NCI-H2171 treated with DMSO at 0.1 percent for 48 hours (cell line): ENCODE data around the gene SIGLEC9.

ENCODE experiments used
- DNase-seq: peaks from one replicate; lab custom pipeline; 2025; lab: John Stamatoyannopoulos, UW

Gene SIGLEC9

DNA sequence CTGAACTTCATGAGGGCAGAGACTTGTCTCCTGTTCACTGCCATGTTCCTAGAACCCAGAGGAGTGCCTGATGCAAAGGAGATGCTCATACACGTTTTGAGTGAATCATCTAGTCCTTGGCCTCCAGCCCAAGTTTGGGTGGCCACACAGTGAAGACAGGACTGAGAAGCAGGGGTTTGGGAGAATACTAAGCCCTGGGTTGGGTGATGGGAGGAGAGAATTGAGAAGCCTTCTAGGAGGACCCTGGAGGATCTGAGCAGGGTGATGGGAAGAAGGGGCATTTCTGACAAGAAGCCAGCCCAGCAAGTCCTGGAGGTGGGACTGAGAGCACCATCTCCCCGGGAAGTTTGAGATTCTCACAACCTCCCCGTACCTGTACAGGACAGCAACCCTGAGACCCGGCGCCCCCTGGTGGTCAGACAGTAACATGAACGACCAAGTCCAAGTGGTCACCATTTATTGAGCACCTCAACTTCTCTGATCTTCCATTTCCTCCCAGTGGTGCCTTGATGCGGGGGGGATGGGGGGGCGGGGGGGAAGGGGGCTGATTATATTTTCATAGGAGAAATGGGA, 27.5 kb upstream of the SIGLEC9 start:
- DNase-seq, result peak; percentile 41

DNA sequence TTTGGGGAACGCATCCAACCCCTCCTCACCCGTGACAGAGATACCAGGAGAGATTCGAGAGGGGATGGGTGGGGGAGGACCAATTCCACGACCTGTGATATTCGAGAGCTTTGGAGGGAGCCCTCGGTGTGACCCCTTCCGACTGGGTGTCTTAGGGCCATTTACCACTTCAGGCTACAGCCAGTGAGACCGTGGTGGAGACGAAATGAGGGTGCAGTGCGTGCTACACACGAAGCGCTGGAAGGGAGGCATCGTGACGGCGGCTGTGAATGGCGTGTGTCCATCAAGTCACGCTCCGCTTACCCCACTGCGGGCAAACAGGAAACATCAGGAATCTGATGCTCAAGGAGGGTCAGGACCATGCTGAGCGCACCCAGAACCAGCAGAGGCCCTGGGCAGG, 26.9 kb upstream of the SIGLEC9 start:
- no peak for DNase-seq

DNA sequence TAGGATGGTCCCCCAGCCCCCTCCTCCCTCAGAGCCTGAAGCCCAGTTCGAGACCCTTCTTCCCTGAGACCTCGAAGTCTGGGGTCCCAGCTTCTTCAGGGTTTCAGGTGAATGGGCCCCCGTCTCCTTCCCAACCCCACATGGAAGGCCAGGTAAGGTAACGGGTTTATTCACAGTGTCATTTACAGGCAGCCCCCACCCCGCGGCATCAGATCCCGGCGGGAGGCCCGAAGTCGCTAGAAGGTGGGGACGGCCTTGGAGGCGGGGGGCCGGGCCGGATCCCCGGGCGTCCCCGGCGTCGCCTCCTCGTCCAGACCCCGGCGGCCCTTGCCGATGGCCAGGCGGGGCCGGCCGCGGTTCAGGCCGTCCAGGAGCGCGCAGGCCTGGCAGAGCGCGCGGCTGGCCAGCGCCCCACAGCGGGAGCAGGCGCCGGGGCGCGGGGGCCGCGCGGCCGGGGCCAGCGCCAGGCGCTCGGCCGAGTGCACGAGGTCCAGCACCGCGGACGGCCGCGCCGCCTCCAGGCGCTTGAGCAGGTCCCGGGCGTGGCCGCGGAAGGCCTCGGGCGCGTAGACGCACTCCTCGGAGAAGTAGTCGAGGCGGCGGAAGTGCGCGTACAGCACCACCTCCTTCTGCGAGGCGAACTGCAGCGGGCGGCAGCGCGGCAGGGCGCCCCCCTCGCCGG, 26.2 kb upstream of the SIGLEC9 start:
- no peak for DNase-seq

- no peak for DNase-seq
These were observed 25.7 kb upstream of the SIGLEC9 start for GRCh38 chr19:51099047-51099382.

DNA sequence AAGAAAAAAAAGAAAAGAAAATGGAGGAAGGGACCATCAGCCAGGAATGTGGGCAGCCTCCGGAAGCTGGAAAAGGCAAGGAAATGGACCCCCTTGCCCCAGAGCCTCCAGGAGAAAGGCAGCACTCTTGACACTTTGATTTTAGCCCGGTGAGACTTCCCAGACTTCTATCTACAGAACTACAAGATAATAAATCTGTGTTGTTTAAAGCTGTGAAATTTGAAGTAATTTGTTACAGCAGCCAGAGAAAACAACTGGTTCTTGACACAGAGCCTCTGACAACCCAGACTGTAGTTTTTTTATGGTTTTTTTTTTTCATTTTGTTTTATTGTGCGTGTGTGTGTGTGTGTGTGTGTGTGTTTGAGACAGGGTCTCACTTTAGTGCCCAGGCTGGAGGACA, 24.1 kb upstream of the SIGLEC9 start:
- DNase-seq, result no peak

GRCh38 chr19:51101171-51101865, 23.4 kb upstream of the SIGLEC9 start:
- no peak for DNase-seq

- no peak for DNase-seq
These were observed 21.7 kb upstream of the SIGLEC9 start for GRCh38 chr19:51102991-51103390.

- DNase-seq, result no peak
These were observed 20.8 kb upstream of the SIGLEC9 start for GRCh38 chr19:51103926-51104341.

- no peak for DNase-seq
These were observed 17.2 kb upstream of the SIGLEC9 start for GRCh38 chr19:51107406-51108065.

- peak; percentile 99 for DNase-seq
These were observed 16.5 kb upstream of the SIGLEC9 start, which contains the start of gene CTU1 for GRCh38 chr19:51108066-51108804. CTU1 (minus strand) TSS chr19:51108409; CDS start chr19:51104569, 3,840 bp downstream.

GRCh38 chr19:51108805-51109146, 15.9 kb upstream of the SIGLEC9 start:
- no peak for DNase-seq

DNA sequence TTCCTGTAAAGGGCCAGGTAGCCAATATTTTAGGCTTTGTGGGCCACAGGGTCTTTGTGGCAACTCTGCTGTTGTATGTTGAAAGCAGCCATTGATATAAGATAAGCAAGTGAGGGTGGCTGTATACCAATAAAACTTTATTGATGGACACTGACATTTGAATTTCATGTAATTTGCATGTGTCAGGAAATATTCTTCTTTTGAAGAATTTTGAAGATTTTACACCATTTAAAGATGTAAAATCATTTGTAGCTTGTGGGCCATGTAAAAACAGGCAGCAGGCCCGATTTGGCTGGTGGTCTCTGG, 14.1 kb upstream of the SIGLEC9 start:
- no peak for DNase-seq

DNA sequence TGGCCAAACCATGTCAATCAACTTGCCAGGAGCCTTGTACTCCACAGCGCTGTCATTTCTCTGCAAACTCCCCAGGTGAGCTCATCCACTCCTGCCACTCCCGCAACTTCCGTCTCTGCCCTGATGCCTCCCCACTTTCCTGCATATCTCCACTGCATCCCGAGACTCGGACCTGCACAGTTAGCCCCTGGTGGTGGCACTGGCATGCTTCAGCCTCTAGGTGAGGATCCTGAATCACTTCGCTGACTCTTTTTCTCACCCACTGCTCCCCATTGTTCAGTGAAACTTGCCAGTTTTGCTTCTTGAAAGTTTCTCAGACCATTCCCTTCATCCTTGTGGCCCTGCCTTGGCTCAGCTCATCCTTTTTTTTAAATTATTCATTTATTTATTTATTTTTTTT, 13.1 kb upstream of the SIGLEC9 start:
- no peak for DNase-seq

GRCh38 chr19:51114087-51114729, 10.5 kb upstream of the SIGLEC9 start:
- no peak for DNase-seq

DNA sequence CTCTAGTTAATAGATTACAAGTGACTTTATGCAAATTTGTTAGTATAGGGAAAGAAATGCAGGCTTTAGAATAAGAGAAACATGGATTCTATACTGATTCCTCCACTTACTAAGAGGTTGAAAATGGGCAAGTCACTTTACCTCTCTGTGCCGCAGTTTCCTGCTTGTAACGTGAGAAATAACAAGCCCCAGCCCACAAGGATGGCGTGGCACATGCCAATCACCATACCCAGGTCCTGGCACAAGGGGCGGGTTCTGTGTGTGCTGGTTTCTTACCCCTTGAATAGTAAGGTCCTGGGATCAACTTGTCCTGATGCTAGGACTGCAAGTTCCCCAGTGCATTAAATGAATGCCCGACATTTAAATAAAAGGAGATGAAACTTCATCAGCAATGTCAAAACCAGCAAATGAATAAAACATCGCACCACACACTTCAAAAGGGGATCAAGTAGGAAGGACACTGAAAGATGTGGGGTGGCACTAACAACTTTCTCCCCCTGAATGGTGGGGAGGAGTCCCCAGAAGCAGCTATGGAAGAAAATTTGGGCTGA, 7.9 kb upstream of the SIGLEC9 start:
- no peak for DNase-seq

GRCh38 chr19:51119101-51119500, 5.6 kb upstream of the SIGLEC9 start:
- DNase-seq, result no peak

DNA sequence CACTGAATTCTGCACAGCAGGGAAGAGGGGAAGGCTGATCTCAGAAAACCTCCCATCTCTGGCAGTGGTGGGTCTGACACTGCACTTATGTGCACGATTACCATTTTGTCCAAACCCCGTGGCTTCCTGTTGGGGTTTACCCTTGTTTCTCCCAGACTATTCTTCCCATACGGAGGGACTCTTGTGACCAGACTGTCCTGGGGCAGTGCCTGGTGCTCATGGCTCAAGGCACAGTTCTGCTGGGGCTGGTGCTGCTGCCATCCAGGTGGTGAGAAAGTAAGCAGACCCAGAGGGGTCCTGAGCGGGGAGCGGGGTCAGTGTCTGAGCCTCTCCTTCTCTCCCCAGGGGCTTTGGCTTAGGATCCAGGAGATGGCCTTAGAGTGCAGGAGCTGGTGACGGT, 5.1 kb upstream of the SIGLEC9 start:
- DNase-seq, result no peak

DNA sequence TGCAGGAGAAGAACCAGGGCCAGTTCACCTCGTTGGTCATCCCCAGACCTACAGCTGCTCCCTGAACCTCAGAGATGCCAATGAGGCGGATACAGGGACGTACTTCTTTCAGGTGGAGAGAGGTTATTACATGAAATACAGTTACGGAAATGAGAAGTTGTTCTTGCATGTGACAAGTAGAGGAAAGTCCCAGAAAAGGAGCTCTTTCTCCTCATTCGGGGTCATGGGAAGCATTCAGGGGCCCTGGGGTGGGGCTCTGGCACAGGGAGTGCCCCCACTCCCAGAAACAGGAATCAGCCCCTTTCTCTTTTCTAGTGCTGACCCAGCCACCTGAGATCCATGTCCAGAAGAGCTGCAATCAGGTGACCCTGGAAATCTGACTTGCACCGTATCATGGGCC, 4.5 kb upstream of the SIGLEC9 start:
- DNase-seq, result no peak

GRCh38 chr19:51121257-51121656, 3.4 kb upstream of the SIGLEC9 start:
- DNase-seq, result no peak

DNA sequence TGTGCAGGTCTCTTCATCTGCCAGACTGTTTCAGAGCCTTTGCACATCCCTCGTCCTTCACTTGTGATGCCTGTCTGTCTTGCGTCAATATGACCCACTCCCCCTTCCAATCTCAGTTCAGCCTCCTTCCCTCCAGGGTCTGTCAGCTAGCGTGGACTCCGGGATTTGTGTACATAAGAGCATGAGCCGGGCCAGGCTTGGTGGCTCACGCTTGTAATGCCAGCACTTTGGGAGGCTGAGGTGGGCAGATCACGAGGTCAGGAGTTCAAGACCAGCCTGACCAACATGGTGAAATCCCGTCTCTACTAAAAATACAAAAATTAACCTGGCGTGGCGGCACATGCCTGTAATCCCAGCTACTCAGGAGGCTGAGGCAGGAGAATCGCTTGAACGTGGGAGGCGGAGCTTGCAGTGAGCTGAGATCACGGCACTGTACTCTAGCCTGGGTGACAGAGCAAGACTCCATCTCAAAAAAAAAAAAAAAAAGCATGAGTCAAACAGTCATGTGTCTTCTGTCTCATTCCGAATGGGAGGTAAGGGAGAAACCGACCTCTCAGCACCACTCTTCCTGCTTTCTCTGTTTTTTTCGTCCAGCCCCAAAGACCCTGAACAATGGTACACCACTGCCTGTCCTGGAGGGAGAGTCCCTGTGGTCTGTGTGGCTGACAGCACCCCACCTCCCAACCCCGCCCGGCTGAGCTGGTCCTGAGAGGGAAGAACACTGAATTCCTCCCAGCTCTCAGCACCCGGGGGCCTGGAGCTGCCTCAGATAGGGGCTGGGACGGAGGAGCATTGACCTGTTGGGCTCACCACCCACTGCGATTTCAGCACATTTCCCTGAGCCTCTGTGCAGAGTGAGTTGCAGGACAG, 2.4 kb upstream of the SIGLEC9 start:
- no peak for DNase-seq

DNA sequence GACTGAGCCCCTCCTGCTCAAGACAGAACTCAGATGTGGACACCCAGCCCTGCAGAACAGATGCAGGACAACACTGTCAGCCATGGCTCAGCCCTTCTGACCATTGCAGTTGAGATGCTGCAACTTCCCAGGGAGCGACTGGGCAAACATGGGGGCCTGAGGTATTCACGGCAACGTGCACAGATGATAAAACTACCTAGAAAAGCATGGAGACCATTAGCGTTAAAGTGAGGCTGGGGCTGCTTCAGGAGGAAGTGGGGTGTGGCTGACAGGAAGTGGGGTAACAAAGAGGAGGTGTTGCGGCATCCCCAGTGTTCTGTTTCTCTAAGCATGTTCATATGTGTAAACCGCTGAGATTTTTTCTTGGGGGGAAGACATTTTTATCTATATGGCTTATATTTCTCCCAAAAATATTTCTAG, 1.3 kb upstream of the SIGLEC9 start:
- no peak for DNase-seq
